ENCODE measurements around the gene SH3D19. TPM values are rescaled to one million over a fixed set of nuclear protein-coding genes. Genes with fewer than 3 reads are reported as not detected.

SH3D19 gene
- total RNA-seq, 1 experiment from 2014 or later: 29.7 TPM

DNA sequence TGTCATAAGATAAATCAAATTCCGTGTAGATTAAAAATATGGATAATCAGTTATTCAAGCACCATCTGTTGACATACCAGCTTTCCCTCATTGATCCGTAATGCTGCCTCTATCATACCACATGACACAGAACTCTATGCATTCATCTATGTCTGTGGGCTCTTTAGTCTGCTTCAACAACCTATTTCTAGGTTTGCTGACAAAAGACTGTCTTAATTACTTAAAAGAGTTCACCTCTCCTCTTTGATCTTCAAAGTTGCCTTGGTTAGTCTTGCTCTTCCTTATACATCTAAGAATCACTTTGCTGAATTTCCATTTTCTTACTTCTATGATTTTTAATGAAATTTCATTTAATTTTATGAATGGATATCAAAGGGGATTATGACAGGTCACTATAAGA lies 105.5 kb downstream of the SH3D19 start:
- TF ChIP-seq, protein P1, sequence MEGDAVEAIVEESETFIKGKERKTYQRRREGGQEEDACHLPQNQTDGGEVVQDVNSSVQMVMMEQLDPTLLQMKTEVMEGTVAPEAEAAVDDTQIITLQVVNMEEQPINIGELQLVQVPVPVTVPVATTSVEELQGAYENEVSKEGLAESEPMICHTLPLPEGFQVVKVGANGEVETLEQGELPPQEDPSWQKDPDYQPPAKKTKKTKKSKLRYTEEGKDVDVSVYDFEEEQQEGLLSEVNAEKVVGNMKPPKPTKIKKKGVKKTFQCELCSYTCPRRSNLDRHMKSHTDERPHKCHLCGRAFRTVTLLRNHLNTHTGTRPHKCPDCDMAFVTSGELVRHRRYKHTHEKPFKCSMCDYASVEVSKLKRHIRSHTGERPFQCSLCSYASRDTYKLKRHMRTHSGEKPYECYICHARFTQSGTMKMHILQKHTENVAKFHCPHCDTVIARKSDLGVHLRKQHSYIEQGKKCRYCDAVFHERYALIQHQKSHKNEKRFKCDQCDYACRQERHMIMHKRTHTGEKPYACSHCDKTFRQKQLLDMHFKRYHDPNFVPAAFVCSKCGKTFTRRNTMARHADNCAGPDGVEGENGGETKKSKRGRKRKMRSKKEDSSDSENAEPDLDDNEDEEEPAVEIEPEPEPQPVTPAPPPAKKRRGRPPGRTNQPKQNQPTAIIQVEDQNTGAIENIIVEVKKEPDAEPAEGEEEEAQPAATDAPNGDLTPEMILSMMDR (conservative IDR thresholded peaks at IDR 0.05): no peak
- H3K4me3 Mint-ChIP-seq: no peak overlapping the region
- H2BK5ac ChIP-seq (ENCODE audit: insufficient read length, low read length): no peak overlapping the region
- no peaks in the 10 kb centered on the region for H3K79me1 ChIP-seq (ENCODE audit: insufficient read depth, low read depth, low read length, poor library complexity, severe bottlenecking)
- WGBS (ENCODE audit: extremely low coverage, insufficient read length, low lambda C conversion rate): no CpG with 5 or more reads among the region's 2 CpGs
- H3K23ac ChIP-seq (ENCODE audit: insufficient read length, low read depth, low read length): no peak overlapping the region
- H4K91ac ChIP-seq (ENCODE audit: insufficient read length, low read depth, low read length): no peak overlapping the region
- H2BK15ac ChIP-seq (ENCODE audit: low read depth, low read length): no peak overlapping the region
- no peaks in the 10 kb centered on the region for H3K9me3 ChIP-seq (ENCODE audit: control insufficient read depth, low read depth, low read length)
- no peak overlapping the region for H4K8ac ChIP-seq (replicated peaks; ENCODE audit: insufficient read length, low read depth, low read length)
- H2AK5ac ChIP-seq (ENCODE audit: insufficient read length, low read length): no peak overlapping the region
- no peak overlapping the region for H3K18ac ChIP-seq (ENCODE audit: insufficient read length, low read depth, low read length)
- H4K5ac ChIP-seq (ENCODE audit: insufficient read length, low read depth, low read length): no peak overlapping the region
- no peak overlapping the region for H3K27ac ChIP-seq (ENCODE audit: insufficient read length, low read depth, low read length)
- no peak for DNase-seq
- no peak overlapping the region for H2BK12ac ChIP-seq (ENCODE audit: insufficient read length, low read depth, low read length)
- H3K36me3 Mint-ChIP-seq (ENCODE audit: insufficient read depth in 1 of 3, low read depth in 3 of 3): peaks cover 13 to 22% (median 14%) of the 10 kb centered on the region in 3 experiments
- no peaks in the 10 kb centered on the region for H3K27me3 Mint-ChIP-seq (ENCODE audit: low read depth)
- H4K20me1 ChIP-seq (ENCODE audit: control insufficient read depth, insufficient read depth, insufficient read length): no peaks in the 10 kb centered on the region
- H3K56ac ChIP-seq (ENCODE audit: insufficient read length, low read depth, low read length): no peak overlapping the region
- H3K14ac ChIP-seq (ENCODE audit: insufficient read depth, low read length): no peak overlapping the region
- H3K4me2 ChIP-seq (ENCODE audit: insufficient read depth, insufficient read length, low read length): no peak overlapping the region
- no peak overlapping the region for H3T11ph ChIP-seq (ENCODE audit: low read length)
- H2BK20ac ChIP-seq (ENCODE audit: low read depth, low read length, poor library complexity, severe bottlenecking): no peak overlapping the region
- H3K9ac ChIP-seq (ENCODE audit: extremely low read depth, insufficient read length, low read length): no peak overlapping the region
- no peaks in the 10 kb centered on the region for H3K27me3 ChIP-seq (ENCODE audit: insufficient read depth, low read length)
- H3K9me3 Mint-ChIP-seq: peaks cover 2 to 4% of the 10 kb centered on the region in 2 experiments; a peak in 4 of 5 replicates
- H3K23me2 ChIP-seq (ENCODE audit: insufficient read length, low read depth, low read length, poor library complexity, severe bottlenecking): no peaks in the 10 kb centered on the region
- no peaks in the 10 kb centered on the region for H3K79me2 ChIP-seq (ENCODE audit: insufficient read depth, low read length)
- no peak overlapping the region for H2AFZ ChIP-seq (ENCODE audit: low read length)
- H3K4me1 ChIP-seq (ENCODE audit: insufficient read depth, low read length): no peaks in the 10 kb centered on the region
- no peak overlapping the region for H3K4ac ChIP-seq (ENCODE audit: low read depth, low read length)
- H2BK120ac ChIP-seq (ENCODE audit: low read depth, low read length, poor library complexity, severe bottlenecking): no peak overlapping the region
- no peak overlapping the region for H3K27ac Mint-ChIP-seq
- peaks cover 8 to 12% of the 10 kb centered on the region in 2 experiments for H3K4me1 Mint-ChIP-seq

Measured in H9 (cell line).